ENCODE measurements around the gene PLEKHG4. TPM values are rescaled to one million over a fixed set of nuclear protein-coding genes. Genes with fewer than 3 reads are reported as not detected.

Gene PLEKHG4
- polyA plus RNA-seq, 1 donor from 2014 or later, result 0.28 TPM

GRCh38 chr16:67286441-67287235 is 7.3 kb downstream of the PLEKHG4 start:
- Histone ChIP-seq H3F3A (ENCODE audit: insufficient read depth, low read length, poor library complexity, severe bottlenecking) (no peaks in the 10 kb centered on the region), H3K27me3 (ENCODE audit: insufficient read depth, low read depth, low read length) (no peaks in the 10 kb centered on the region), H2AFZ (ENCODE audit: low read depth, low read length) (no peak overlapping the region), H3K27ac (ENCODE audit: low read length) (no peak overlapping the region), H3K4me2 (ENCODE audit: low read length) (no peak overlapping the region), H3K36me3 (ENCODE audit: insufficient read depth, low read length) (no peaks in the 10 kb centered on the region), H3K9me2 (ENCODE audit: insufficient read depth, low read length) (no peaks in the 10 kb centered on the region), H3K4me3 (ENCODE audit: low read length) (no peak overlapping the region), H4K20me1 (ENCODE audit: insufficient read depth) (no peaks in the 10 kb centered on the region), H3K9me3 (ENCODE audit: low read length) (no peaks in the 10 kb centered on the region), H3K9ac (ENCODE audit: low read length) (no peak overlapping the region), H3K79me2 (replicated peaks; ENCODE audit: insufficient read depth, low read length) (no peaks in the 10 kb centered on the region)
- TF ChIP-seq REST (IDR thresholded peaks at IDR 0.05; ENCODE audit: borderline replicate concordance) (no peak), TAF1 (IDR thresholded peaks at IDR 0.05; ENCODE audit: low read depth) (no peak), EZH2 (IDR thresholded peaks at IDR 0.05; ENCODE audit: borderline replicate concordance, insufficient read depth, low read length, poor library complexity, severe bottlenecking) (no peak), RAD21 (conservative IDR thresholded peaks at IDR 0.05) (no peak), MXI1 (conservative IDR thresholded peaks at IDR 0.05; ENCODE audit: poor library complexity, severe bottlenecking) (no peak), SMC3 (conservative IDR thresholded peaks at IDR 0.05; ENCODE audit: poor library complexity) (no peak), EP300 (conservative IDR thresholded peaks at IDR 0.05; ENCODE audit: poor library complexity, severe bottlenecking) (no peak), POLR2AphosphoS5 (IDR thresholded peaks at IDR 0.05) (no peak)
- TF ChIP-seq, protein P1, sequence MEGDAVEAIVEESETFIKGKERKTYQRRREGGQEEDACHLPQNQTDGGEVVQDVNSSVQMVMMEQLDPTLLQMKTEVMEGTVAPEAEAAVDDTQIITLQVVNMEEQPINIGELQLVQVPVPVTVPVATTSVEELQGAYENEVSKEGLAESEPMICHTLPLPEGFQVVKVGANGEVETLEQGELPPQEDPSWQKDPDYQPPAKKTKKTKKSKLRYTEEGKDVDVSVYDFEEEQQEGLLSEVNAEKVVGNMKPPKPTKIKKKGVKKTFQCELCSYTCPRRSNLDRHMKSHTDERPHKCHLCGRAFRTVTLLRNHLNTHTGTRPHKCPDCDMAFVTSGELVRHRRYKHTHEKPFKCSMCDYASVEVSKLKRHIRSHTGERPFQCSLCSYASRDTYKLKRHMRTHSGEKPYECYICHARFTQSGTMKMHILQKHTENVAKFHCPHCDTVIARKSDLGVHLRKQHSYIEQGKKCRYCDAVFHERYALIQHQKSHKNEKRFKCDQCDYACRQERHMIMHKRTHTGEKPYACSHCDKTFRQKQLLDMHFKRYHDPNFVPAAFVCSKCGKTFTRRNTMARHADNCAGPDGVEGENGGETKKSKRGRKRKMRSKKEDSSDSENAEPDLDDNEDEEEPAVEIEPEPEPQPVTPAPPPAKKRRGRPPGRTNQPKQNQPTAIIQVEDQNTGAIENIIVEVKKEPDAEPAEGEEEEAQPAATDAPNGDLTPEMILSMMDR (IDR thresholded peaks at IDR 0.05; ENCODE audit: poor library complexity, severe bottlenecking), result no peak

- Histone ChIP-seq H3K9ac (ENCODE audit: low read length) (no peak overlapping the region), H2AFZ (ENCODE audit: low read depth, low read length) (no peak overlapping the region), H3K36me3 (ENCODE audit: insufficient read depth, low read length) (no peaks in the 10 kb centered on the region), H4K20me1 (ENCODE audit: insufficient read depth) (no peaks in the 10 kb centered on the region), H3K9me2 (ENCODE audit: insufficient read depth, low read length) (no peaks in the 10 kb centered on the region), H3K4me2 (ENCODE audit: low read length) (no peak overlapping the region), H3K27ac (ENCODE audit: low read length) (no peak overlapping the region), H3K9me3 (ENCODE audit: low read length) (no peaks in the 10 kb centered on the region), H3F3A (ENCODE audit: insufficient read depth, low read length, poor library complexity, severe bottlenecking) (no peaks in the 10 kb centered on the region), H3K27me3 (ENCODE audit: insufficient read depth, low read depth, low read length) (no peaks in the 10 kb centered on the region), H3K79me2 (replicated peaks; ENCODE audit: insufficient read depth, low read length) (no peaks in the 10 kb centered on the region), H3K4me3 (ENCODE audit: low read length) (no peak overlapping the region)
- no peak for TF ChIP-seq EZH2 (IDR thresholded peaks at IDR 0.05; ENCODE audit: borderline replicate concordance, insufficient read depth, low read length, poor library complexity, severe bottlenecking)
- TF ChIP-seq RAD21 (conservative IDR thresholded peaks at IDR 0.05), result no peak
- no peak for TF ChIP-seq POLR2AphosphoS5 (IDR thresholded peaks at IDR 0.05)
Measured at GRCh38 chr16:67287960-67288359, 8.6 kb downstream of the PLEKHG4 start.
